Chondrocyte (in vitro differentiated cells): Measurements from ENCODE around the gene APBB2. TPM values are rescaled to one million over a fixed set of nuclear protein-coding genes. Genes with fewer than 3 reads are reported as not detected.
A peak's percentile ranks its signal among the peaks of the same experiment; 100 is the strongest.
"Not testable (repeated sequence)": the region's sequence is repeated elsewhere in the genome, so short reads cannot be mapped to it uniquely, and the experiment has no call there.

Experiments used
- DNase-seq: peaks from one replicate; pipeline ENCODE4 v3.0.0; 2021; ENCODE audit warnings: mixed read lengths, low spot score
- H3K27ac Mint-ChIP-seq: one replicate; pipeline ENCODE4 v1.8.0; 2021; ENCODE audit warnings: mild to moderate bottlenecking, moderate library complexity, mixed read lengths; ENCODE audit not compliant: unreplicated experiment
- H3K27me3 Mint-ChIP-seq: 2 replicates; pipeline ENCODE4 v1.8.0; 2021; ENCODE audit warnings: low read depth, mixed read lengths
- H3K36me3 Mint-ChIP-seq: 2 replicates; pipeline ENCODE4 v1.8.0; 2021; ENCODE audit warnings: low read depth, mixed read lengths
- H3K4me1 Mint-ChIP-seq: 2 replicates; pipeline ENCODE4 v1.8.0; 2021; ENCODE audit warnings: low read depth, mild to moderate bottlenecking, mixed read lengths
- H3K4me3 Mint-ChIP-seq: one replicate; pipeline ENCODE4 v1.8.0; 2021; ENCODE audit warnings: mild to moderate bottlenecking, moderate library complexity, mixed read lengths; ENCODE audit not compliant: unreplicated experiment
- H3K9me3 Mint-ChIP-seq: 2 replicates; pipeline ENCODE4 v1.8.0; 2021; ENCODE audit warnings: low read depth, mixed read lengths
- total RNA-seq: library from RNA; stranded (reverse); gene quantifications from 3 replicates; pipeline ENCODE4 v1.2.1, GENCODE V29; 2021
- TF ChIP-seq, protein P1 (sequence below): fragments of 200-600 bp; sonication (generic); IDR thresholded peaks from 2 replicates; pipeline ENCODE4 v1.5.0; 2021; ENCODE audit warnings: antibody characterized with exemption, mild to moderate bottlenecking, moderate library complexity

APBB2 gene
- total RNA-seq, 1 donor from 2014 or later = 119 TPM

DNA sequence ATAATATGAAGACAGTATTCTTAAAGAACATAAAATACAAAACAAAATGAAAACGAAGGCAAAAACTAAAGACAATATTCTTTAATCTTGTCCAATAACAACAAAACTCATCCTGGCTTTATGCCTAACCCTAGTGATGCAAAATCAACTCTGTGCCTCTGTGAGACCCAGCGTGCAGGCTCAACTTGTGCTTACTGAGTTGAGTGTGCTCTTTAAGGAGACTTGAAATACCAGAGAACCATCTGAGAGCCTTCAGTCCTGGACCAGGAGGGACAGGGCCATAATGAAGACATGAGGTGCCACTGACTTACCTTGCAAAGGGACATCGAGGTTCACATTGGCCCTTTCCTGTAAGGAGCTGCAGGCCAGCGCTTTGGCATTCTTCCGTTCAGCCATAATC lies 387.5 kb downstream of the APBB2 start:
- Mint-ChIP-seq H3K27me3 (no peaks in the 10 kb centered on the region), H3K9me3 (no peaks in the 10 kb centered on the region), H3K36me3 (peaks cover 46% of the 10 kb centered on the region)

DNA sequence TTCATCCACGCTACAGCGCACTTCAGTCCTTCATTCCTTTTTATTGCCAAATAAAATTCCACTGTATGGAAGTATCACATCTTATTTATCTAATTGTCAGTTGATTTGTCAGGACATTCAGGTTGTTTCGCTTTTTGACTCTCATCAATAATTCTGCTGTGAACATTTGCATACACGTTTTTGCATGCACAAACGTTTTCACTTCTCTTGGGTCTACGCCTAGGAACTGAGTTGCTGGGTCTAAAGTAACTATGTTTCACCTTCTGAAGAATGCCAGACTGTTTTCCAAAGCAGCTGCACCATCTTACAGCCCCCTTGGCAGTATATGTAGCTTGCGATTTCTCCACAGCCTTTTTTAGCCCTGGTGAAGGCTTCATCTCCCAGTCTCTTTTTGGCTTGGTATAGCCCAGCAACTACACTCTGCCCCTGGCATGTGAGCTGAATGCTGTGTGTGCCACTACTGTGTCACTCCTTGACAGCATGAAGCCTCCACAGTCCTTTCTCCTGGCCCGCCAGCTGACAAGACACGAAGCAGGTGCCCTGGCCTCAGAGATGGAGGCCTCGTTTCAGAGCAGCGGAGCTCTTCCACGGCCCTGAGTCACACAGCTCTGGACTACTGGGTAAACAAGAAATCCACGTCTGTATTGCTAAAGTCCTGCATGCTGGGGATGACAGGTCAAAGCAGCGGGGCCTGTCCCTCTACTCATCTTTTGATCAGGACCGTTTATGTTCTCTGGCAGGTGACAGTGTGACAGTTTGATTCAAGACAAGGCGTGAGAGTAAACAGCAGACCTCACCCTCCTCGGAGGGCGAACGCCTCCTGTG lies 389.1 kb downstream of the APBB2 start:
- peaks cover 53% of the 10 kb centered on the region for H3K36me3 Mint-ChIP-seq
- no peaks in the 10 kb centered on the region for H3K27me3 Mint-ChIP-seq
- no peak for DNase-seq
- TF ChIP-seq, protein P1, sequence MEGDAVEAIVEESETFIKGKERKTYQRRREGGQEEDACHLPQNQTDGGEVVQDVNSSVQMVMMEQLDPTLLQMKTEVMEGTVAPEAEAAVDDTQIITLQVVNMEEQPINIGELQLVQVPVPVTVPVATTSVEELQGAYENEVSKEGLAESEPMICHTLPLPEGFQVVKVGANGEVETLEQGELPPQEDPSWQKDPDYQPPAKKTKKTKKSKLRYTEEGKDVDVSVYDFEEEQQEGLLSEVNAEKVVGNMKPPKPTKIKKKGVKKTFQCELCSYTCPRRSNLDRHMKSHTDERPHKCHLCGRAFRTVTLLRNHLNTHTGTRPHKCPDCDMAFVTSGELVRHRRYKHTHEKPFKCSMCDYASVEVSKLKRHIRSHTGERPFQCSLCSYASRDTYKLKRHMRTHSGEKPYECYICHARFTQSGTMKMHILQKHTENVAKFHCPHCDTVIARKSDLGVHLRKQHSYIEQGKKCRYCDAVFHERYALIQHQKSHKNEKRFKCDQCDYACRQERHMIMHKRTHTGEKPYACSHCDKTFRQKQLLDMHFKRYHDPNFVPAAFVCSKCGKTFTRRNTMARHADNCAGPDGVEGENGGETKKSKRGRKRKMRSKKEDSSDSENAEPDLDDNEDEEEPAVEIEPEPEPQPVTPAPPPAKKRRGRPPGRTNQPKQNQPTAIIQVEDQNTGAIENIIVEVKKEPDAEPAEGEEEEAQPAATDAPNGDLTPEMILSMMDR = no peak
- no peak overlapping the region for H3K4me3 Mint-ChIP-seq
- no peaks in the 10 kb centered on the region for H3K4me1 Mint-ChIP-seq
- H3K27ac Mint-ChIP-seq = peak overlapping the region; percentile 27
- no peaks in the 10 kb centered on the region for H3K9me3 Mint-ChIP-seq

More for the DNA sequence above, 387.5 kb downstream of the APBB2 start:
- no peak overlapping the region for H3K27ac Mint-ChIP-seq
- no peak for DNase-seq
- H3K4me1 Mint-ChIP-seq = peaks cover 3% of the 10 kb centered on the region
- H3K4me3 Mint-ChIP-seq = no peak overlapping the region
- TF ChIP-seq, protein P1 = no peak

DNA sequence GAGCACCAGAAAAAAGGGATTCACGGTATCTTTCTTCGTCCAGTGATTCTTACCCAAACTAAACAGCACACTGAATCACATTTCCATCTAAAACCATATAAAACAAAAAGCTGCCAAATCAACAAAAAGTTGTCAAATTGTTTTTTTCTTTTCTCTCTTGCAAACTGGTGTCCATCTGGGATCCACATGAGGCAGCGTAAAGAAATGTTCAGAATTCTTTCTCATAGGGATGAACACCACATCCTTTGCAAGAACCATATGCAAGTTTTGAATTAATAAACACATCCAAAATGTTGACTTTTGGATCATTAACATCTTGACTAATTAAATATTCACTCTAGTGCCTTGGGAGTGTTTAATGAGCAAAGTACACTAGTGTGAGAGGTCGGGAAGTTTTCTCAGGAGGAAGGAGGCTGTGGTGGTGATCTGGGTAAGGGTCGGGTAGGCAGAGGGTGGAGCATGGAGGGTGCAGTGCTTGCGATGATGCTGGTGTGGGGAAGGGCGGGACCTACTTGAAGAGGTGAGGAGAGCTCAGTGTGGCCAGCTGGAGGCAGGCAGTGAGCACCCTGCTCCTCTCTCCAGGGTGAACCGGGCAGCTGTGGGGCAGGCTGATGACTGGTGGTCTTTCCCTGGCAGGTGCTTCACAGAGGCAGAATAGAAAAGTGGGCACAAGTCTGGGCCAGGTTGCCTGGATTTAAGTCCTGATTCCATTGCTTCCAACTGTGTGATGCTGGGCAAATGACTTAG lies 391.7 kb downstream of the APBB2 start:
- peaks cover 46% of the 10 kb centered on the region for H3K36me3 Mint-ChIP-seq
- TF ChIP-seq, protein P1 = no peak
- H3K9me3 Mint-ChIP-seq = no peaks in the 10 kb centered on the region
- no peak overlapping the region for H3K4me3 Mint-ChIP-seq
- H3K27me3 Mint-ChIP-seq = no peaks in the 10 kb centered on the region
- no peak for DNase-seq
- H3K4me1 Mint-ChIP-seq = no peaks in the 10 kb centered on the region
- no peak overlapping the region for H3K27ac Mint-ChIP-seq

DNA sequence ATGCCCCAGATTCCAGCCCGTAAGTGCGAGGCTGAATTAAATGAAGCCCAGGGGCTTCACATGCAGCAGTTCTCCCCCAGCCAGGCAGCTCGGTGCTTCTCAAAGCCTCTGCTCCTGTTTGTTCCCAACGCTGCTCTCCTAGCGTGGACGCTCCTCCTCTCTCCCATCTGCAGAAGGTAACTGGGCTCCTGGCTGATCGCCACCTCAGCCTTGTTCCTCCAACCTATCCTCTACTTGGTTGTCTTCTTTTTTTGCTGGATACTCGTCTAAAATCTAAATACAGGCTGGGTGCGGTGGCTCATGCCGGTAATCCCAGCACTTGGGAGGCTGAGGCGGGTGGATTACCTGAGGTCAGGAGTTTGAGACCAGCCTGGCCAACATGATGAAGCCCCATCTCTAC lies 394.2 kb downstream of the APBB2 start:
- Mint-ChIP-seq H3K36me3 (peaks cover 40% of the 10 kb centered on the region), H3K4me3 (no peak overlapping the region), H3K9me3 (no peaks in the 10 kb centered on the region), H3K27me3 (no peaks in the 10 kb centered on the region), H3K27ac (no peak overlapping the region), H3K4me1 (no peaks in the 10 kb centered on the region)
- TF ChIP-seq, protein P1 = no peak
- DNase-seq = no peak

DNA sequence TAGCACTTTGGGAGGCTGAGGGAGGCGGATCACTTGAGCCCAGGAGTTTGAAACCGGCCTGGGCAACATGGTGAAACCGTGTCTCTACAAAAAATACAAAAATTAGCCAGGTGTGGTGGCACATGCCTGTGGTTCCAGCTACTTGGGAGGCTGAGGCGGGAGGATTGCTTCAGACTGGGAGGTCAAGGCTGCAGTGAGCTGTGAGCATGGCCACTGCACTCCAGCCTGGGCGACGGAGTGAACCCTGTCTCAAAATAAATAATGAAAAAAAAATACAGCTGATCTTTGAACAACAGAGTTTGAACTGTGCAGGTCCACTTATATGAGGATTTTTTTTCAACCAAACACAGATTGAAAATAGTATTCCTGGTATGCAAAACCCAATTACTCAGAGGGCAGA lies 397.2 kb downstream of the APBB2 start:
- not testable (repeated sequence) for H3K4me3 Mint-ChIP-seq, H3K9me3 Mint-ChIP-seq, H3K27ac Mint-ChIP-seq, H3K27me3 Mint-ChIP-seq, DNase-seq, H3K4me1 Mint-ChIP-seq
- peaks cover 34% of the 10 kb centered on the region for H3K36me3 Mint-ChIP-seq
